H9 (cell line): ENCODE measurements around the gene PDK2. TPM values are rescaled to one million over a fixed set of nuclear protein-coding genes. Genes with fewer than 3 reads are reported as not detected.

Experiments used
- DNase-seq: peaks from one replicate; pipeline ENCODE4 v3.0.0-alpha.2; 2017
- H2AFZ ChIP-seq: one replicate; pipeline ENCODE4 v1.6.1; 2013; ENCODE audit warnings: mild to moderate bottlenecking, low read length, control low read depth, moderate library complexity
- H2AK5ac ChIP-seq: 2 replicates; pipeline ENCODE4 v1.6.1; 2013; ENCODE audit warnings: low read length, control low read depth, mixed read lengths; ENCODE audit not compliant: insufficient read length
- H2BK120ac ChIP-seq: one replicate; pipeline ENCODE4 v1.6.1; 2013; ENCODE audit warnings: low read depth, mild to moderate bottlenecking, low read length, control low read depth, inconsistent platforms; ENCODE audit not compliant: poor library complexity, severe bottlenecking
- H2BK12ac ChIP-seq: 2 replicates; pipeline ENCODE4 v1.6.1; 2013; ENCODE audit warnings: low read length, control low read depth, mixed read lengths, low read depth; ENCODE audit not compliant: insufficient read length
- H2BK15ac ChIP-seq: 2 replicates; pipeline ENCODE4 v1.6.1; 2013; ENCODE audit warnings: low read depth, low read length, control low read depth
- H2BK20ac ChIP-seq: one replicate; pipeline ENCODE4 v1.6.1; 2013; ENCODE audit warnings: low read depth, mild to moderate bottlenecking, low read length, control low read depth, inconsistent platforms; ENCODE audit not compliant: poor library complexity, severe bottlenecking
- H2BK5ac ChIP-seq: 2 replicates; pipeline ENCODE4 v1.6.1; 2013; ENCODE audit warnings: low read length, control low read depth, mixed read lengths; ENCODE audit not compliant: insufficient read length
- H3K14ac ChIP-seq: 2 replicates; pipeline ENCODE4 v1.6.1; 2013; ENCODE audit warnings: low read length, control low read depth; ENCODE audit not compliant: insufficient read depth
- H3K18ac ChIP-seq: 2 replicates; pipeline ENCODE4 v1.6.1; 2013; ENCODE audit warnings: low read depth, mild to moderate bottlenecking, mixed read lengths, low read length, control low read depth; ENCODE audit not compliant: insufficient read length
- H3K23ac ChIP-seq: 2 replicates; pipeline ENCODE4 v1.6.1; 2013; ENCODE audit warnings: low read length, control low read depth, mixed read lengths, low read depth; ENCODE audit not compliant: insufficient read length
- H3K23me2 ChIP-seq: 2 replicates; pipeline ENCODE4 v1.6.1; 2013; ENCODE audit warnings: low read depth, mild to moderate bottlenecking, mixed read lengths, low read length, control low read depth; ENCODE audit not compliant: insufficient read length, poor library complexity, severe bottlenecking
- H3K27ac ChIP-seq: 2 replicates; pipeline ENCODE4 v1.5.1; 2013; ENCODE audit warnings: low read length, control low read depth, mixed read lengths, low read depth; ENCODE audit not compliant: insufficient read length
- H3K27me3 ChIP-seq: 2 replicates; pipeline ENCODE4 v1.6.1; 2013; ENCODE audit warnings: low read length, control low read depth, inconsistent platforms; ENCODE audit not compliant: insufficient read depth
- H3K4ac ChIP-seq: 2 replicates; pipeline ENCODE4 v1.6.1; 2013; ENCODE audit warnings: low read depth, mild to moderate bottlenecking, control low read depth, inconsistent platforms, low read length, moderate library complexity
- H3K4me1 ChIP-seq: 2 replicates; pipeline ENCODE4 v1.6.1; 2013; ENCODE audit warnings: low read length, control low read depth, inconsistent platforms; ENCODE audit not compliant: insufficient read depth
- H3K4me2 ChIP-seq: 2 replicates; pipeline ENCODE4 v1.6.1; 2013; ENCODE audit warnings: low read length, control low read depth, mixed read lengths; ENCODE audit not compliant: insufficient read length, insufficient read depth
- H3K56ac ChIP-seq: 2 replicates; pipeline ENCODE4 v1.6.1; 2013; ENCODE audit warnings: low read depth, mild to moderate bottlenecking, mixed read lengths, low read length, control low read depth; ENCODE audit not compliant: insufficient read length
- H3K79me1 ChIP-seq: 2 replicates; pipeline ENCODE4 v1.6.1; 2013; ENCODE audit warnings: low read depth, mild to moderate bottlenecking, moderate library complexity, low read length, control low read depth, inconsistent platforms; ENCODE audit not compliant: insufficient read depth, poor library complexity, severe bottlenecking
- H3K79me2 ChIP-seq: 2 replicates; pipeline ENCODE4 v1.6.1; 2013; ENCODE audit warnings: low read length, control low read depth, inconsistent platforms; ENCODE audit not compliant: insufficient read depth
- H3K9ac ChIP-seq: 2 replicates; pipeline ENCODE4 v1.6.1; 2013; ENCODE audit warnings: low read length, control low read depth, mixed read lengths; ENCODE audit not compliant: insufficient read length; ENCODE audit errors: extremely low read depth
- H3K9me3 ChIP-seq: one replicate; pipeline ENCODE4 v1.6.1; 2013; ENCODE audit warnings: low read depth, low read length, inconsistent platforms; ENCODE audit not compliant: control insufficient read depth
- H3T11ph ChIP-seq: one replicate; pipeline ENCODE4 v1.6.1; 2013; ENCODE audit warnings: mild to moderate bottlenecking, low read length, control low read depth, inconsistent platforms
- H4K20me1 ChIP-seq: one replicate; pipeline ENCODE4 v1.6.1; 2013; ENCODE audit not compliant: control insufficient read depth, insufficient read length, insufficient read depth
- H4K5ac ChIP-seq: 2 replicates; pipeline ENCODE4 v1.6.1; 2013; ENCODE audit warnings: low read depth, mild to moderate bottlenecking, mixed read lengths, low read length, control low read depth; ENCODE audit not compliant: insufficient read length
- H4K8ac ChIP-seq: replicated peaks from 2 replicates; pipeline ENCODE4 v1.6.1; 2013; ENCODE audit warnings: low read length, control low read depth, mixed read lengths, low read depth; ENCODE audit not compliant: insufficient read length
- H4K91ac ChIP-seq: 2 replicates; pipeline ENCODE4 v1.6.1; 2013; ENCODE audit warnings: low read depth, mild to moderate bottlenecking, moderate library complexity, mixed read lengths, low read length, control low read depth; ENCODE audit not compliant: insufficient read length
- H3K27ac Mint-ChIP-seq, 3 experiments: 2 replicates in 2 of 3; 3 replicates in 1 of 3; pipeline ENCODE4 v1.8.0; 2020 to 2021; ENCODE audit warnings: mixed read lengths in 3 of 3, mild to moderate bottlenecking in 1 of 3, moderate library complexity in 1 of 3
- H3K27me3 Mint-ChIP-seq: 2 replicates; pipeline ENCODE4 v1.8.0; 2021; ENCODE audit warnings: low read depth, mild to moderate bottlenecking, moderate library complexity, mixed read lengths
- H3K36me3 Mint-ChIP-seq, 3 experiments: 2 replicates in 2 of 3; 3 replicates in 1 of 3; pipeline ENCODE4 v1.8.0; 2020 to 2021; ENCODE audit warnings: low read depth in 3 of 3, mixed read lengths in 3 of 3; ENCODE audit not compliant: insufficient read depth in 1 of 3
- H3K4me1 Mint-ChIP-seq, 2 experiments: 2 replicates each; pipeline ENCODE4 v1.8.0; 2020; ENCODE audit warnings: mixed read lengths in 2 of 2
- H3K4me3 Mint-ChIP-seq, 2 experiments: 2 replicates in 1 of 2; 3 replicates in 1 of 2; pipeline ENCODE4 v1.8.0; 2020 to 2021; ENCODE audit warnings: mild to moderate bottlenecking in 2 of 2, mixed read lengths in 2 of 2, moderate library complexity in 1 of 2
- H3K9me3 Mint-ChIP-seq, 2 experiments: 2 replicates in 1 of 2; 3 replicates in 1 of 2; pipeline ENCODE4 v1.8.0; 2020; ENCODE audit warnings: mild to moderate bottlenecking in 2 of 2, mixed read lengths in 2 of 2, moderate library complexity in 1 of 2
- CTCF ChIP-seq: fragments of 200-600 bp; sonication (generic); conservative IDR thresholded peaks from 3 replicates; pipeline ENCODE4 v1.8.0; 2021; ENCODE audit warnings: antibody characterized with exemption, mild to moderate bottlenecking
- WGBS: extraction: QIAGEN DNeasy Blood & Tissue Kit; methylation state at CpG from one replicate; pipeline ENCODE4 v1.1.7; 2013; ENCODE audit warnings: missing lambda C conversion rate, low lambda C conversion rate, mixed read lengths; ENCODE audit not compliant: insufficient read length; ENCODE audit errors: extremely low coverage; 5-methylcytosine and 5-hydroxymethylcytosine counted together
- total RNA-seq: library from RNA; stranded (reverse); gene quantifications from 2 replicates; pipeline ENCODE4 v1.2.1, GENCODE V29; 2021

Gene PDK2
- total RNA-seq, 1 experiment from 2014 or later, result 19.9 TPM

GRCh38 chr17:50106393-50107131 is 11.4 kb downstream of the PDK2 start:
- Histone ChIP-seq H3K23ac (no peak overlapping the region), H2AFZ (no peak overlapping the region), H4K8ac (no peak overlapping the region), H3K27ac (no peak overlapping the region), H3K14ac (no peak overlapping the region; the same call in 1 of the 2 replicates), H3K18ac (no peak overlapping the region), H2BK120ac (no peak overlapping the region), H3K9me3 (no peaks in the 10 kb centered on the region), H4K20me1 (no peaks in the 10 kb centered on the region), H2BK5ac (no peak overlapping the region), H3T11ph (no peak overlapping the region), H2BK20ac (no peak overlapping the region), H4K91ac (no peak overlapping the region), H3K56ac (no peak overlapping the region), H2AK5ac (no peak overlapping the region), H3K9ac (no peak overlapping the region), H3K4ac (no peak overlapping the region), H4K5ac (no peak overlapping the region), H3K79me2 (no peaks in the 10 kb centered on the region), H3K4me2 (no peak overlapping the region), H3K79me1 (no peaks in the 10 kb centered on the region), H2BK12ac (no peak overlapping the region), H3K27me3 (no peaks in the 10 kb centered on the region), H3K23me2 (no peaks in the 10 kb centered on the region), H2BK15ac (no peak overlapping the region), H3K4me1 (no peaks in the 10 kb centered on the region)
- H3K27ac Mint-ChIP-seq, result no peak overlapping the region; a peak in 1 of 7 replicates
- no CpG with 5 or more reads among the region's 13 CpGs for WGBS
- no peaks in the 10 kb centered on the region for H3K9me3 Mint-ChIP-seq
- H3K4me3 Mint-ChIP-seq, result no peak overlapping the region
- no peak for TF ChIP-seq CTCF
- peaks cover 4 to 17% of the 10 kb centered on the region in 2 experiments; a peak in 3 of 4 replicates for H3K4me1 Mint-ChIP-seq
- H3K36me3 Mint-ChIP-seq, result peaks cover 0 to 9% (median 7%) of the 10 kb centered on the region in 3 experiments; a peak in 3 of 7 replicates
- no peak for DNase-seq
- no peaks in the 10 kb centered on the region for H3K27me3 Mint-ChIP-seq
